ENCODE measurements around the gene PDCL2.
"Not testable (repeated sequence)": the region's sequence is repeated elsewhere in the genome, so short reads cannot be mapped to it uniquely, and the experiment has no call there.

PDCL2 gene

GRCh38 chr4:55592014-55592413 lies at the start of gene PDCL2:
TSS of gene PDCL2 (minus strand) at chr4:55592245. CDS start at chr4:55592109, 136 bp downstream.
- no peak for DNase-seq

DNA sequence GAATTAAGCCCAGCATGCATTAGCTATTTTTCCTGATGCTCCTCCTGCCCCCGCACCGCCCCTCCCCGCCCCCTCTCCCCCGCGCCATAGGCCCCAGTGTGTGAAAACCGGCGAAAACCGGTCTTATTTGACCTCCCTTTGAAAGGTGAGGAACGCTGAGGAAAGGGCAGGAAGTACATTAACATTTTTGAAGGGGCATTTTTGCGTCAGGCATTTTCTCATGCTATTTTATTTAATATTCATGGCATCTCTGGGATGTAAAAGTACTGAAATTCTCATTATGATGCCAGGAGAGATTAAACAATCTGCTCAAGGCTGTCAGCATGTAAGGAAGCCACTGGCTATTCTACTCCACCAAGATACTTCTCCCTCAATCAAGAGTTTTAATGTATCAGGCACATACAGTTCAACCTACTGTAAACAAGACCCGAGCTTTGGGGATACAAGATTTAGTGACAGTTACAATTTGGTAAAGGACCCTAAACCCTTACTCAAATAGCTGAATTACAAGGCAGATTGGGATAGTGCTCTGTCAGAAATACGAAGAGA lies 45.3 kb upstream of the PDCL2 start:
- no peak for DNase-seq

- no peak for DNase-seq
These were observed 44.6 kb upstream of the PDCL2 start for GRCh38 chr4:55636656-55636999.

GRCh38 chr4:55635741-55636655 lies 44.0 kb upstream of the PDCL2 start, which contains the start of gene NMU:
TSS of gene NMU (minus strand) at chr4:55636298. CDS start at chr4:55636192, 106 bp downstream.
- DNase-seq, result peak; percentile 2 to 8

DNA sequence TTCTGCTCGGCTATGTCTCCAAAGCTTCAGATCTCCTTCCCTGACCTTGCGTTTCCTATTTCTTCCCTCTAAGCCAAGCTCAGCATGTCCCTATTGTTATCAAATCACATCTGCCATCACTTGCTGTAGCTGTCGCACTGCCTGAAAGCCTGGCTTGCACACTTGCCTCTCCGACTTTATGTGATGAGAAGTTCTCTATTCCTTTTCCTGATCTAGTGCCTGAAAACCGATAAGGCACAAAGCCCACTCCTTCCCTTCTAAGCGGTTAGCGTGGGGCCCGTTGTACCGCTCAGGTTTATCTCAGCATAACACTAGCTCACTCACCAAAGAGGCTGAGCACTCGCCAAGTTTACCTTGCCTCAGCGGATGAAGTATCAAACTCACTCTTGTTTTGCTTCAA lies 43.2 kb upstream of the PDCL2 start:
- DNase-seq, result no peak

DNA sequence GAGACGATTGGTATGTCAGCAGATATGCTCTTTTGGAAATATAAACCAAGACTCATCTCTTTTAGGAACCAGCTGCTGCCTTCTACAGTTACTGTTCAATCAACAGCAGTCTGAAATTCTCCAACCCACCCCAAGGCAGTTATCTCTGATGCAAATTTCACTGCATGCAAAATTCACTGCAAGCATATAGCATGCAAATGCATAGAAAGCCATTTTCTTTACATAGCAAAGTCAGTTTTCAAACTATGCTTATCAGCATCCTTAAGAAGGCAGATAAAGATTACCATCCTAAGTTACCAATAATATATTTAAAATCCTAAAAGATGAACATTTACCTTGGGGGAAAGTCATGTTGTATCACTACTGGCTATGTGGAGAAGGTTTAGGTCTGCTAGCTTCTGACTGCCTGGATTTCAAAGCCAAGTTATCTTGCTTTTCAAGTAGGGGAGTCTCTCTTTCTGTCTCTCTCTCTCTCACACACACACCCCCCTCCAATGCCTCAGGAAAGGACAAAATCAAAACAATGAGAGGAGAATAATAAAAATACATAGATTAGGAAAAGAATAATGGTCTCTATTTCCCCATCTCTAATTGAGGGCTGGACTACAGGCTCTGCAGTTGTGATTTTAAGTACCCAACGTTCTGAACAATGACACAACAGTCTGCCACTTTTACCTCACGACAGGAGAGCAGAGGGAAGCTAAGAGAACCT lies 42.5 kb upstream of the PDCL2 start:
- no peak for DNase-seq

DNA sequence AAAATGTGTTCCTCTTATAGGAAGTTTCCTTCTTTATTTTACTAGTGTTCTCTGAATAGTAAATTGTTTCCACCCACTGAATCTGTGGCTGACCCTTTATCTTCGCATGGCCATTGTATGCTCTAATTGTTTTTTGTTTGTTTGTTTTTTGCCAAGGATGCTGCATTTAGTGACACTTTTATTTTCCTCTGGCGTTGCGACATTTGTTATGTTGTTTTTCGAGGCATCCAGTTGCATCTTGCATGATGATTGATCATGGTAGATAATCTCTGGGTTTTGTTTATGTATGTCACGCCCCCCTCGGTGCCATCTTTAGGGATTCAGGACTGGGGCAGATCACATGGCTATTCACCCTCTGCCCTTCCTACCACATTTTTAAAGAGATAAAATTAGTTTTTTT lies 41.9 kb upstream of the PDCL2 start:
- no peak for DNase-seq

DNA sequence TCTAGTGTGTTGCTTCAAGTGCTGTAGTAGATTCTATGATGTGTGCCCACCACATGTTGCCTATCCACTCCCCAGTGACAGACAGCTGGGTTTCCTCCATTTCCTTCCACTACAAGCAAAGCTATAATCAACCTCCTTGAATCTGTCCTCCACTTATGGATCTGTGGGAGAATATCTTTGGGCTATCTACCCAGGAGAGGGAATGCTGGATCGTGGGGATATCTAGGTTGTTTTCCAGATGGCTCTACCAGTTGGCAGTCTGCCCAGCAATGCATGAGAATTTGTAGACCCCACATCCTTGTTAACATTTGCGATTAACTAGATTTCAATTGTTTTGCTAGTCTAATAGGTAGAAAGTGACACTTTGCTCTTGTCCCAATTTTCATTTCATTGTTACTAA lies 33.8 kb upstream of the PDCL2 start:
- no peak for DNase-seq

DNA sequence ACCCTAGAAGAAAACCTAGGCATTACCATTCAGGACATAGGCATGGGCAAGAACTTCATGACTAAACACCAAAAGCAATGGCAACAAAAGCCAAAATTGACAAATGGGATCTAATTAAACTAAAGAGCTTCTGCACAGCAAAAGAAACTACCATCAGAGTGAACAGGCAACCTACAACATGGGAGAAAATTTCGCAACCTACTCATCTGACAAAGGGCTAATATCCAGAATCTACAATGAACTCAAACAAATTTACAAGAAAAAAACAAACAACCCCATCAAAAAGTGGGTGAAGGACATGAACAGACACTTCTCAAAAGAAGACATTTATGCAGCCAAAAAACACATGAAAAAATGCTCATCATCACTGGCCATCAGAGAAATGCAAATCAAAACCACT lies 32.0 kb upstream of the PDCL2 start:
- not testable (repeated sequence) for DNase-seq

DNA sequence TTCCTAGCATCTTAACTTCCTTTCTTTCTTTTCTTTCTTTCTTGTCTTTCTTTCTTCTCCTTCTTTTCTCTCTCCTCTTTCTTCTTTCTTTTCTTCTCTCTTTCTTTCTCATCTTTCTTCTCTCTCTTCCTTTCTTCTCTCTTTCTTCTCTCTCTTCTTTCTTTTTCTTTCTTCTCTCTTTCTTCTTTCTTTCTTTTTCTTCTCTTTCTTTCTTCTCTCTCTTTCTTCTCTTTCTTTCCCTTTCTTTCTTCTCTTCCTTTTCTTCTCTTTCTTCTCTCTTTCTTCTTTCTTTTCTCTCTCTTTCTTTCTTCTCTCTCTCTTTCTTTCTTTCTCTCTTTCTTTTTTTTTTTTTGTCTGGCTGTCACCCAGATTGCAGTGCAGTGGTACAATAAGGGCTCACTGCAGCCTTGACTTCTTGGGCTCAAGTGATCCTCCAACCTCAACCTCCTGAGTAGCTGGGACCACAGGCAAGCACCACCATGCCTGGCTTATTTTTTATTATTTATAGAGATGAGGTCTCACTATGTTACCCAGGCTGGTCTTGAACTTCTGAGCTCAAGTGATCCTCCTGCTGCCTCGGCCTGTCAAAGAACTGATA lies 26.6 kb upstream of the PDCL2 start:
- no peak for DNase-seq

DNA sequence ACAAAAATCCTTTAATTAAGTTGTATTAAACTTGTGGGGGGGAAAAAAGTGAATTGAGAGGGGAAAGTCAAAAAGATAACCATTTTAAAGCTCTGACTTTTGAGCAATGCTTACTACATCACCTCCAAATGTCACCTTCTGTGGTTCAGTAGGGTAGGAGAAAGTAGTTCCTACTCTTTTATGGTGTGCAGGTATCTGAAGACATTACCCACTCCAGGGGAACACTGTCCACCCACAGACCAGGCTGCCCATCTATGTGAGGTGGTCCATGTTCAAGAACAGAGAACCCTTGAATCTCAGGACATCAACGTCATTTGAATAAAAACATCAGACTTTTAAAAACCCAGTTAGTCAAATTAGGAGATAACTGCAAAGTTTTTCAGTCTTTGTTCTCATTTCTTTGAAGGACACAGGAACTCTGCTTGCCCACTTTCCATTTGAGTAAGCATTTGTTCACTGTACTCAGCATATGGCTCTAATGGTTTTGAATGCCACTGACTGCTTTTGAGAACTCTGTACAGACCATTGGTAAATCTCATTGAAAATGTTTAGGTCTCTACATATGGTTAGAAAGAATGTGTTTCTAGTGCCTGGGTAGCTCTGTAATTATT lies 25.6 kb upstream of the PDCL2 start:
- DNase-seq, result no peak

DNA sequence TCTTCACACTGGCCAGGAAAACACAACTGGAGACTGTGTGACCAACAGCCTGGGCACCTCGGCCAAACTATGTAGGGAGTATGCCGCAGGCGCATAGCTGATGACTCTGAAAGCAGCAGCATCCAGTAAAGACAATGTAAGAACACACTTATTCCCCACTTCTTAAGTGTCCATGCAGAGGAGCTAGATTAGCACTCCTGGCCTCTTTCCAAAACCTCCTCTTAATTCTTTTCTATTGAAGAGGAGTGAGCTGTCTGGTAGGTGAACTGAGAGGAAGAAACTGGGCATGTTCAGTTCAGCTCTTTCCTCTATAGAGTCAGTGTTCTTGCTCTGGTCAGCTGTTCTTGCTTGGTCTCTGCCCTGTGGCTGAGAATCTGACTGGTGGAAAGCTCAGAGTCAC lies 23.0 kb upstream of the PDCL2 start:
- DNase-seq, result no peak

- no peak for DNase-seq
These were observed 21.6 kb upstream of the PDCL2 start for GRCh38 chr4:55613621-55614020.

- no peak for DNase-seq
These were observed 20.3 kb upstream of the PDCL2 start for GRCh38 chr4:55612341-55612740.

DNA sequence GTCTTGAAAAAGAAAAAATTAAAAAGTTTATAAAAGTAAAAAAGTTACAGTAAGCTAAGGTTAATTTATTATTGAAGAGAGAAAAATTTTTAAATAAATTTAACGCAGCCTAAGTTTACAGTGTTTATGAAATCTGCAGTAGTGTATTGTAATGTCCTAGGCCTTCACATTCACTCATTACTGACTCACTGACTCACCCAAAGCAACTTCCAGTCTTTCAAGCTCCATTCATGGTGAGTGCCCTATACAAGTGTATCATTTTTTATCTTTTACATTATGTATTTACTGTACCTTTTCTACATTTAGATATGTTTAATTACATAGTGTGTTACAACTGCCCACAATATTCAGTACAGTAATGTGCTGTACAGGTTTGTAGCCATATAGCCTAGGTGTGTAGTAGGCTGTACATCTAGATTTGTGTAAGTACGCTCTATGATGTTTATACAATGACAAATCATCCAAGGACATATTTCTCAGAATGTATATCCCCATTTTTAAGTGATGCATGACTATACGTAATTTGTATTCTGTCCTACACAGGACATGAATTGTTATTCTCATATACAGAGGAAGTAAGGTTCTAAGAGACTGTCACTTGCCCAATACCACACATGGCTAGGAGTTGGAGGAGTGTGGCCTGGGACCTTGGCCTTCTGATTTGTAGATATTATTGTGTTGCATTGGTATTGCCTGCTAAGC lies 19.5 kb upstream of the PDCL2 start:
- no peak for DNase-seq

DNA sequence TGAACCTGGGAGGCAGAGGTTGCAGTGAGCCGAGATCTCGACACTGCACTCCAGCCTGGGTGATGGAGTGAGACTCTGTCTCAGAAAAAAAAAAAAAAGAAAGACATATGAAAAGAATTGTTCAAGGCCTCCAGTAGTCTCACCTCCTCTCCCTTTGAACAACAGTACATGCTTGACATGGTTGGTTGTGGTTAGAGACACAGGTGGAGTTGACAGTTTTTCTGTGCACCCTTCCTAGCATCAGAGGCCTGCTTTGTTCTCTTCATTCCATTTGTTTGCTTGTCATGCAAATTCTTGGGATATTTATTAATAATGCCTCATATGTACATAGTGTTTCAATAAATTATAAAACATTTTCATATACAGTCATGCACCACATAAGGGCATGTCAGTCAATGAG lies 18.3 kb upstream of the PDCL2 start:
- DNase-seq, result no peak

DNA sequence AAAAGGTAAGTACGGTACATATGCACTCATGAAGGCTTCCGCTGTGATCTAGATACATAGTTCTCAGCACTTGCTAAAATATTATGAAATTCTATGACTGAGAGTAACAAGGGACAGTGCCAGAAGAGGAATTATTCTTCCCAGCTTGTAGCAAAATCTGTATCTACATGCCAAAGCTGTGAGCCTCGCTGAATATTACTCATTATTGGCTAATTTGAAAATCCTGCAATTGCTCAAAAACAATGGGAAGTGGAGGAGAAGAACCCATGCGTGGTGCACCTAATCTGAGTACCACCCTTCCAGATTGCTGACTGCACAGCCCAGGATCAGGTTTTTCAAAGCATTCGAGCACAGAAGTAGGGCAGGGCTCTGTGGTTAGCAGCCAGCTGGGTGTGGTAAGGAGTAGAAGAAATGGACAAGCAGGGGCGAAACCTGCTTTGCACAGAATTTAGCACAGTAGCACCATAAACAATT lies 17.4 kb upstream of the PDCL2 start:
- no peak for DNase-seq

GRCh38 chr4:55608591-55608990 lies 16.5 kb upstream of the PDCL2 start:
- no peak for DNase-seq

DNA sequence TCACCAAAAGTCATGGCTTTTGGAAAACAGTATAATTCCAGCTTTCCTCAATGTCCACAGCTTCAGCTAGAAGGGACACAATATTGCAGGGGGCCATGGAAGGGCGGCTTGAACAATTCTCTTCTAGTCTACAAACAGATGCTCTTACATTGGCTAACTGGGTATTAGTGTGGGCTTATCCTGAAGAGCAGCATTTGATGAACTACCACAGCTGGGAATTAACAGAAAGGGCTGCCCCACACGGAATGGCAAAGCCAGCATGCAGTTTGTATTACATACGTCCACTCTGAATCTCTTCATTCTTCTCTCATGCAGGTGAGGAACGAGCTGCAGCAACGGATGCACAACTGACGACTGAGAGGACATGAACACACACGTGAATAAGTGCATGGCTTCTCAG lies 13.0 kb upstream of the PDCL2 start:
- DNase-seq, result no peak

DNA sequence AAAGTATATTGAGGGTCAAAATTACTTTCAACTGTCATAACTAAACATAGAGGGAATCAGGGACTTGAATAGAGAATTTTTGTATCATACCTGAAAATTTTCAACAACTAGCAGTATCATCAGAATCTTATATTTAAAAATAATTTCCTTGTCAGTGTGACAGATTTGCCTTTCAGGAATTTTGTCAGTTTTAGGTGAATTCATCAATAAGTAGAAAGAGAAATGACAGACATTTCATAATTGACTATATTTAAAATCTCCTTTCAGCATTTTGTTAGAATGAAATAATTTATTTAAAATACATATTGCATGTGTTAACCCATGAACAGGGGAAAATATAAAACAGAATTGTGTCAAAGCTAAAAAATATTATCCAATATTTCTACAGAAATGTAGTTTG lies 8.6 kb upstream of the PDCL2 start:
- DNase-seq, result no peak

DNA sequence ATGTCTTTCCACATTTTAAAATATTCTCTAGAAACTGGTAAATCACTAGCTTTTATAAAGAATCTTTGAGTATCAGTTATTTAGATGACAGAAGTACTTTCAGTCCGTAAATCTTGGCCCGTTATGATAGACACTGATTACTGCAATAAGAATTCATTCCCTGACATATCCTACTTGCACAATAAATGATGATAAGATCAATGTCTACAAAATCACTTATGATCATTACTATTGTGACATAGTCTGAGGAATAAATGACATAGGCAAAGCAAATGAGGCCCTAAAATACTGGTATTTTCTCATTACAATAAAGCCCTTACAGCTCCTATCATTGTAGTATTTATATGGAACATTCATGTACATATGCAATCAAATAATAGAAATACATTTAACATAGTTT lies 6.6 kb upstream of the PDCL2 start:
- no peak for DNase-seq

- no peak for DNase-seq
These were observed 3.9 kb downstream of the PDCL2 start for GRCh38 chr4:55588160-55588559.

Measured in CD4-positive, alpha-beta T cell treated with Interleukin-1 beta for 1 hour (primary cell).